ENCODE measurements around the gene JAZF1.

Gene JAZF1

DNA sequence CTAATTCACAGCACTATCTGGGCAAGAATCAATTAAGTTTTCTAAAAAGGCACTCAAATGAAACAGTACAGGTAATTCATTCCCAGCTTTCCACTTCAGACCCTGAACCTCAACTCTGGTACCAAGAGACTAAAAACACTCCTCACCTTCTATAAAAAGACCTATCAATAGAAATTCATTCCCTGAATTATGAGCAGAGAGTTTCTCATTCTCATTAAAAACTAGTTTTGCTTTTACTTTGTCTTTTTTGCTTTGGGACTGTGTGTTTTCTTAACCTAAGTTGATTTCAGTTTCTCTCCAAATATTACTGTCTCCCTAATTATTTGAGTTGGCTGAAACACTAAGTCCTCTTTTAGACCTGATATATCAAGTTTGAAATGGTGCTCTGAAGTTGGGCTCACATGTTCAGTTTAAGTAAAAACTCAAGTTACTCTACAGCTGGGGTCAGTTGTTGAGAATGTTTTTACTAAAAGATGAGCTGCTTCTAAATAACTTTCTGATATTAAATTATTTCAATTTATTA is 189.5 kb downstream of the JAZF1 start:
- TF ChIP-seq TAF1 (IDR thresholded peaks at IDR 0.05; ENCODE audit: borderline replicate concordance, insufficient read depth, low read length) (no peak), SIN3A (IDR thresholded peaks at IDR 0.05; ENCODE audit: borderline replicate concordance, insufficient read depth, low read length) (no peak), FOXP2 (optimal IDR thresholded peaks at IDR 0.05; ENCODE audit: borderline replicate concordance, extremely low read depth, extremely low read length, insufficient read depth) (no peak), POLR2AphosphoS5 (IDR thresholded peaks at IDR 0.05; ENCODE audit: low read depth, low read length) (no peak)
- TF ChIP-seq, protein P1, sequence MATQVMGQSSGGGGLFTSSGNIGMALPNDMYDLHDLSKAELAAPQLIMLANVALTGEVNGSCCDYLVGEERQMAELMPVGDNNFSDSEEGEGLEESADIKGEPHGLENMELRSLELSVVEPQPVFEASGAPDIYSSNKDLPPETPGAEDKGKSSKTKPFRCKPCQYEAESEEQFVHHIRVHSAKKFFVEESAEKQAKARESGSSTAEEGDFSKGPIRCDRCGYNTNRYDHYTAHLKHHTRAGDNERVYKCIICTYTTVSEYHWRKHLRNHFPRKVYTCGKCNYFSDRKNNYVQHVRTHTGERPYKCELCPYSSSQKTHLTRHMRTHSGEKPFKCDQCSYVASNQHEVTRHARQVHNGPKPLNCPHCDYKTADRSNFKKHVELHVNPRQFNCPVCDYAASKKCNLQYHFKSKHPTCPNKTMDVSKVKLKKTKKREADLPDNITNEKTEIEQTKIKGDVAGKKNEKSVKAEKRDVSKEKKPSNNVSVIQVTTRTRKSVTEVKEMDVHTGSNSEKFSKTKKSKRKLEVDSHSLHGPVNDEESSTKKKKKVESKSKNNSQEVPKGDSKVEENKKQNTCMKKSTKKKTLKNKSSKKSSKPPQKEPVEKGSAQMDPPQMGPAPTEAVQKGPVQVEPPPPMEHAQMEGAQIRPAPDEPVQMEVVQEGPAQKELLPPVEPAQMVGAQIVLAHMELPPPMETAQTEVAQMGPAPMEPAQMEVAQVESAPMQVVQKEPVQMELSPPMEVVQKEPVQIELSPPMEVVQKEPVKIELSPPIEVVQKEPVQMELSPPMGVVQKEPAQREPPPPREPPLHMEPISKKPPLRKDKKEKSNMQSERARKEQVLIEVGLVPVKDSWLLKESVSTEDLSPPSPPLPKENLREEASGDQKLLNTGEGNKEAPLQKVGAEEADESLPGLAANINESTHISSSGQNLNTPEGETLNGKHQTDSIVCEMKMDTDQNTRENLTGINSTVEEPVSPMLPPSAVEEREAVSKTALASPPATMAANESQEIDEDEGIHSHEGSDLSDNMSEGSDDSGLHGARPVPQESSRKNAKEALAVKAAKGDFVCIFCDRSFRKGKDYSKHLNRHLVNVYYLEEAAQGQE (IDR thresholded peaks at IDR 0.05; ENCODE audit: insufficient read depth in 1 of 2, low read depth in 2 of 2, low read length in 2 of 2), result no peak

DNA sequence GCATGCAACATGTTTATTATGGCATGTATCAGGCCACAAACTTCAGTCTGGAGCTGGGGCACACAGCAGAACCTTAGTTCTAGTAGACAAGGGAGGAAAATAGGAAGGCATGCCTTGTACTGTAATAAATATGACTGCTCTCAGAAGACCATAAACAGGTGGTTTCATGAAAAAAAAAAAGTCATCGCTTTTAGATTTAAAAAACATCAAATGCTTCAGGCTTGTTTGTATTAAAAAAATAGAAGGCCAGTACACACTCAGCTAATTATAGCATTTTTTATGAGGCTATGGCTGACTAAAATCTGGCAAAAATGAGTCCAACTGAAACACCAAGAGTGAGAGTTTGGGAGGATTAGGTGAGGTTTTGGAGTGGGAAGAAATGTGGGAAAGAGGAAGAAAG is 204.1 kb downstream of the JAZF1 start:
- no peak for TF ChIP-seq TAF1 (IDR thresholded peaks at IDR 0.05; ENCODE audit: borderline replicate concordance, insufficient read depth, low read length)
- no peak for TF ChIP-seq POLR2AphosphoS5 (IDR thresholded peaks at IDR 0.05; ENCODE audit: low read depth, low read length)
- TF ChIP-seq, protein P1 (IDR thresholded peaks at IDR 0.05; ENCODE audit: insufficient read depth in 1 of 2, low read depth in 2 of 2, low read length in 2 of 2), result no peak
- no peak for TF ChIP-seq SIN3A (IDR thresholded peaks at IDR 0.05; ENCODE audit: borderline replicate concordance, insufficient read depth, low read length)
- TF ChIP-seq FOXP2 (optimal IDR thresholded peaks at IDR 0.05; ENCODE audit: borderline replicate concordance, extremely low read depth, extremely low read length, insufficient read depth), result no peak

DNA sequence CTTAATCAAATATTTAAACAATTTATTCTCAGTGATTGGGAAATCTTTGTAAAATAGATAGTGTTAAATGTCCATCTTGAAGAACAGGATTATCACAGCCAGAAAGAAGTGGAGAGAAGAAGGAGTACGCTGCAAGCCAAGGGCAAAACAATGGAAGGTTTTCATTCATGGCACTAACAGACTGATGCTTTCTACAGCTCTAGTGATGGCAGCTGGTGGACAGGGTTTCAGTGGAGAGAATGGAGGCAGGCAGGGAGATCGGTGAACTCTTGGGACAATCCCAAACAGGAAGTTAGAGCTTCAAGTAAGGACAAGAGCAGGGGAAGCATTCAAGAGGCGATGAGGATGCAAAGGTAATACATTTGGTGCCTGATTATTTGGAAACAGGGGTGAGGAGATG is 207.0 kb downstream of the JAZF1 start:
- TF ChIP-seq, protein P1 (IDR thresholded peaks at IDR 0.05; ENCODE audit: insufficient read depth in 1 of 2, low read depth in 2 of 2, low read length in 2 of 2), result no peak
- no peak for TF ChIP-seq SIN3A (IDR thresholded peaks at IDR 0.05; ENCODE audit: borderline replicate concordance, insufficient read depth, low read length)
- TF ChIP-seq FOXP2 (optimal IDR thresholded peaks at IDR 0.05; ENCODE audit: borderline replicate concordance, extremely low read depth, extremely low read length, insufficient read depth), result no peak
- no peak for TF ChIP-seq POLR2AphosphoS5 (IDR thresholded peaks at IDR 0.05; ENCODE audit: low read depth, low read length)
- no peak for TF ChIP-seq TAF1 (IDR thresholded peaks at IDR 0.05; ENCODE audit: borderline replicate concordance, insufficient read depth, low read length)

DNA sequence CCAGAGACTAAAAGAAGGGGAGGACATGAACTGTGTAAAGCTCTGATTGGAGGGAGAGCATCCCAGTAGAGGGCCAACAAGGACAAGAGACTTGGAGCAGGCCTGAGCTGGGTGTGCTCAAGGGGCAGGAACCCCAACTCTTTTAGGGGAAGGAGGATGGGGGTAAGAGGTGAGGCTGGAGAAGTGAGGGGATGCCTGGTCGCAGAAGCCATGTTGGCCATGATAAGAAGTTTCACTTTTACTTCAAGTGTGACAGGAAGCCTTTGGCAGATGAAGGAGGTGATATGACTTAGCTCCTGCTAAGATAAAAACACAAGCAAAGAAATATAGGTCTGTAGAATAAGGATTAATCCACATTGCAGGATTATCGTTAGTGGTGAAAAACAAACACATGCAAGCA is 208.3 kb downstream of the JAZF1 start:
- TF ChIP-seq TAF1 (IDR thresholded peaks at IDR 0.05; ENCODE audit: borderline replicate concordance, insufficient read depth, low read length) (no peak), FOXP2 (optimal IDR thresholded peaks at IDR 0.05; ENCODE audit: borderline replicate concordance, extremely low read depth, extremely low read length, insufficient read depth) (no peak), POLR2AphosphoS5 (IDR thresholded peaks at IDR 0.05; ENCODE audit: low read depth, low read length) (no peak), SIN3A (IDR thresholded peaks at IDR 0.05; ENCODE audit: borderline replicate concordance, insufficient read depth, low read length) (no peak)
- TF ChIP-seq, protein P1 (IDR thresholded peaks at IDR 0.05; ENCODE audit: insufficient read depth in 1 of 2, low read depth in 2 of 2, low read length in 2 of 2), result no peak
